ENCODE data around the gene ITM2C.

Gene ITM2C, protein sequence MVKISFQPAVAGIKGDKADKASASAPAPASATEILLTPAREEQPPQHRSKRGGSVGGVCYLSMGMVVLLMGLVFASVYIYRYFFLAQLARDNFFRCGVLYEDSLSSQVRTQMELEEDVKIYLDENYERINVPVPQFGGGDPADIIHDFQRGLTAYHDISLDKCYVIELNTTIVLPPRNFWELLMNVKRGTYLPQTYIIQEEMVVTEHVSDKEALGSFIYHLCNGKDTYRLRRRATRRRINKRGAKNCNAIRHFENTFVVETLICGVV

DNA sequence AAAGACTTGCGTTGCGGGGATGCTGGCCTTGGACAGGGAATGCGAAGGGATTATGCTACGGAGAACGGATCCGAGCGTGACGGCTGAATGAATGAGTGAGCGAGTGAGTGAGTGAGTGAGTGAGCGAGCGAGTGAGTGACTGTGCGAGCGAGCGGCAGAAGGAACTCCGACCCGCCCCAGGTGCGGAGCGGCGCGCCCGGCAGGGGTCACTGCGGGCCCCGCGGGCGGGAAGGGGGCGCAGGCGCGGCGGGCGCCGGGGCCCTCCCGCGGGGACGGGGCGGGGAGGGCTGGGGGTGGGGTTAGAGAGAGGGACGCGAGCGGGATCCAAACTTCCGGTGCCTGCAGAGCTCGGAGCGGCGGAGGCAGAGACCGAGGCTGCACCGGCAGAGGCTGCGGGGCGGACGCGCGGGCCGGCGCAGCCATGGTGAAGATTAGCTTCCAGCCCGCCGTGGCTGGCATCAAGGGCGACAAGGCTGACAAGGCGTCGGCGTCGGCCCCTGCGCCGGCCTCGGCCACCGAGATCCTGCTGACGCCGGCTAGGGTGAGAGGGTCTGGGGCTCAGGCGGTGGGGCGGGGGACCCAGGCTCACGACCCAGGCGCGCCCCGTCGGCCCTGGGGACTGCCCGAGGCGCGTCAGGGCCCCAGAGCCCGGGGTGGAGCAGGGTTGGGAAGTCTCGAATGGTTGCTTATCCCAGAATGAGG, at the start of gene ITM2C:
ITM2C (plus strand) TSS at position 338 of the 702 bp plus-strand sequence; CDS start at position 422, 84 bp downstream.
- peak within 1 kb of the TSS; percentile 86 to 90 for H3K4me3 ChIP-seq (ENCODE audit: low read length in 2 of 2)
- H3K27ac ChIP-seq (ENCODE audit: low read depth in 2 of 2, low read length in 2 of 2): peak within 1 kb of the TSS; percentile 96 to 99
- no peaks in the 10 kb centered on the region for H3K27me3 ChIP-seq (ENCODE audit: control insufficient read depth in 2 of 2, insufficient read depth in 2 of 2, low read length in 2 of 2)
- H3K9me3 ChIP-seq (ENCODE audit: control insufficient read depth in 2 of 2, low read length in 2 of 2): no peaks in the 10 kb centered on the region
- H3K4me1 ChIP-seq (ENCODE audit: control insufficient read depth in 2 of 2, insufficient read depth in 2 of 2, low read length in 2 of 2): peaks cover 40 to 41% of the 10 kb centered on the region in 2 donors
- H3K36me3 ChIP-seq (ENCODE audit: control insufficient read depth in 2 of 2, insufficient read depth in 2 of 2, low read length in 2 of 2): peaks cover 2 to 10% of the 10 kb centered on the region in 2 donors
- peak within 1 kb of the TSS; percentile 89 to 99 for H3K9ac ChIP-seq (ENCODE audit: low read depth in 1 of 2, low read length in 2 of 2)

DNA sequence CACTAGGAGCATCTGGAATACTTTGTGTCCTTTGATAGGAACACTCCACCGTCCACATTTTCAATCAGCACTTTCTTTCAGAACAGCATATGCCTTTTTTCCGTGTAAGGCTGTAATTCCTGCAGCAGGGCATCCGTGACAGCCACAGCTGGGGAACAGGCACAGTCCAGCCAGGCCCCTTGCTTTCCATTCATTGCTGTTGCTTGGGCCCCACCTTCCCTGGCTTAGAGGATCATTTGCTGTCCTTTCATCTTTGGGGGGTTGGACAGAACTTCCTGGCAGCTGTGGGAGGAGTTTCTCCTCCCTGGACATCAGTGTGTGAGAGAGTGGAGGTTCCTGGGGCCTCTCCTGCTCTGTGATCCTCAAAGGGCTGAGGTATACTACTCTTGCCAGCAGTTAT, 49.7 kb upstream of the ITM2C start:
- Histone ChIP-seq H3K27me3 (ENCODE audit: control insufficient read depth in 2 of 2, insufficient read depth in 2 of 2, low read length in 2 of 2) (no peaks in the 10 kb centered on the region), H3K4me3 (ENCODE audit: low read length in 2 of 2) (no peak overlapping the region), H3K9ac (ENCODE audit: low read depth in 1 of 2, low read length in 2 of 2) (no peak overlapping the region), H3K9me3 (ENCODE audit: control insufficient read depth in 2 of 2, low read length in 2 of 2) (no peaks in the 10 kb centered on the region), H3K27ac (ENCODE audit: low read depth in 2 of 2, low read length in 2 of 2) (no peak overlapping the region), H3K4me1 (ENCODE audit: control insufficient read depth in 2 of 2, insufficient read depth in 2 of 2, low read length in 2 of 2) (no peaks in the 10 kb centered on the region), H3K36me3 (ENCODE audit: control insufficient read depth in 2 of 2, insufficient read depth in 2 of 2, low read length in 2 of 2) (peaks cover 52 to 57% of the 10 kb centered on the region in 2 donors)

DNA sequence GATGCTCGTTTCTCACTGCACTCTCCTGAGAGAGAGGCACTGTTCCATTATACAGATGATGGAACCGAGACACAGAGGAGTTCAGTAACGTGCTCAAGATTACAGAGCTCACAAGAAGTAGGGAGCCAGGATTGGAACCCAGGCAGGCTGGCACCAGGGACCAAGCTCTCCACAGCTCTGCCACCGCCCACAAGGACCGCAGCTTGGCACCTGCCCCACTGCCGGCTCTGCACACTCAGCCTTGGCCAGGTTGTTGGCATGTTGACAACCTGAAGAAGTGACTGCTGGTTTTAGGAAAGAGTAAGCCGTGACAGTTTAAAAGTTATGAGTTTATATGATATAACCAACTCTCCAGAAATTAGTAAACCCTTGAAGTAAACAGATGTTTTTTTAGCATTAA, 48.0 kb upstream of the ITM2C start:
- Histone ChIP-seq H3K4me3 (ENCODE audit: low read length in 2 of 2) (no peak overlapping the region), H3K27ac (ENCODE audit: low read depth in 2 of 2, low read length in 2 of 2) (no peak overlapping the region), H3K9ac (ENCODE audit: low read depth in 1 of 2, low read length in 2 of 2) (no peak overlapping the region), H3K9me3 (ENCODE audit: control insufficient read depth in 2 of 2, low read length in 2 of 2) (no peaks in the 10 kb centered on the region), H3K27me3 (ENCODE audit: control insufficient read depth in 2 of 2, insufficient read depth in 2 of 2, low read length in 2 of 2) (no peaks in the 10 kb centered on the region), H3K4me1 (ENCODE audit: control insufficient read depth in 2 of 2, insufficient read depth in 2 of 2, low read length in 2 of 2) (no peaks in the 10 kb centered on the region), H3K36me3 (ENCODE audit: control insufficient read depth in 2 of 2, insufficient read depth in 2 of 2, low read length in 2 of 2) (peaks cover 47 to 53% of the 10 kb centered on the region in 2 donors)

DNA sequence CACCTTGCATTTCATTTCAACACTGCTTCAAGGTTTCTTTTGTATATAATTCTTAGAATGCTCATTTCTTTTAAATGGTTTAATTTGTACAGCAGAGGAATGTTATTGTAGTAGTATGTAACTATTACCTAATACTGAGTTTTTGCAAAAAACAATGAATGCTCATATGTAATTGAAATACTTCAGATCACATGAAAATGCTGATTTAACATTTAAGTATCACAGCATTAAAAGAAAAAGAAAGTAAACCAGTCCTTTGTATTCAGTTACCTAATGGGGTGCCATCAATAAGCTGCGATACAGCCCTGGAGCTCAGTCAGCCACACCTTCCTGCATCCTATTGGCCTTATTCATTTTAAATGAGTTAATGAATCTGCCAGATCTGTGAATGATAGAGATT, 45.3 kb upstream of the ITM2C start:
- Histone ChIP-seq H3K4me3 (ENCODE audit: low read length in 2 of 2) (no peak overlapping the region), H3K36me3 (ENCODE audit: control insufficient read depth in 2 of 2, insufficient read depth in 2 of 2, low read length in 2 of 2) (peaks cover 33 to 38% of the 10 kb centered on the region in 2 donors), H3K9ac (ENCODE audit: low read depth in 1 of 2, low read length in 2 of 2) (no peak overlapping the region), H3K27me3 (ENCODE audit: control insufficient read depth in 2 of 2, insufficient read depth in 2 of 2, low read length in 2 of 2) (no peaks in the 10 kb centered on the region), H3K27ac (ENCODE audit: low read depth in 2 of 2, low read length in 2 of 2) (no peak overlapping the region), H3K9me3 (ENCODE audit: control insufficient read depth in 2 of 2, low read length in 2 of 2) (no peaks in the 10 kb centered on the region), H3K4me1 (ENCODE audit: control insufficient read depth in 2 of 2, insufficient read depth in 2 of 2, low read length in 2 of 2) (peaks cover 0 to 2% of the 10 kb centered on the region in 2 donors)

DNA sequence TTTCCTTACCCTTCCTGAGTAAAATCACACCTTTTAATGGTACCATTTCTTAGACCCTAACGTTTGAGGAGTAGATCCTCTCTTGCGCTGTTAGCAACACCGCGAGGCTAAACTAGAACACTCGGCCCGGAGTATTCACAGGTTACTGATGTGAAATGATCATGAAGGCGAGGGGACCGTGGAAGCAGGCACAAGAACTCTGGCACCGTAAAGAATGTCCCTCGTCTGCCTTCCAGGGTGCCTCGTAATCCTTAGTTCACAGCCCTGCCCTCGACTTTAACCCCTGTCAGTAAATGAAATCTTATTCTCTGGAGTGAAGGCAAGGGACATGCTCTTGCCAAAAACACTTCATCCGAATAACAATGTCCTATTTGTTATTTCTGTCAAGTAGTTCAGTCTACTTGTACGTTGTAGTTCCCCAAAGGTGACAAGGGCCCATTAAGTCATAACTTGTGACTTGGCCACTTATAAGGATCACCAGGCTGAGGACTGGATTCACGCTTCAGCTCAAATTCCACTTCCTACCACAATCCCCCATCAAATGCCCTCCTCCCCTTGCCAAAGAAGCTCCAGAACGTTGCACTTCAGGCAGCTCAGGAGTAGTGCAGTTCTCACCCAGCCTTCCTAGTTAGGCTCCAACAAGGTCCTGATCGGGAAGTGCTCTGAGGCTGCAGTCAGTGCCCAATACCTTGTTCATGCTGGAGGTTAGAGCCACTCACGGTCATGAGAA, 43.3 kb upstream of the ITM2C start:
- H3K27me3 ChIP-seq (ENCODE audit: control insufficient read depth in 2 of 2, insufficient read depth in 2 of 2, low read length in 2 of 2): peaks cover 0 to 3% of the 10 kb centered on the region in 2 donors

DNA sequence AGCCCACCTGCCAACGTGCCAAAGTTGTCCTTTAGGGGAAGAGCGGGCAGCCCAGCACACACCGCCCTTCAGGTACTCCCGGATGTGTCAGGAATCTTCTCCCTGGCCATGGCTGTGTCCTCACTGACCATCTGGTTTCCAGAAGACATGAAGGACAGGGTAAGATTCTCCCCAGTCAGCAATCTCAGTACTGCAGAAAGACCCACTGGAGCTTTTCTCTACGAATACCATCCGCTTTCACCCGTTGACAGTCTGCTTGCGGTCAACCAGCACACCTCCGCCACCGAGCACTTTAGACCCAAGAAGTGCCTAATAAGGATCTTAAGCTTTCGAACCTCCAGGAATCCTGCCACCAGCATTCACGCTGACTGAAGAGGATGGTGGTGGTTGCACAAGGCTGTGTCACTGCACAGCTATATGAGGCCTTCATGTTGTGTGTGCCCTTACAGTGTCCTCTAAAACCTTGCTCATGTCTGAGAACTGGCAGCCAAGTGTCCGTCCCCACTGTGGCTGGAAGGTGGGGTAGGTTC, 42.7 kb upstream of the ITM2C start:
- Histone ChIP-seq H3K36me3 (ENCODE audit: control insufficient read depth in 2 of 2, insufficient read depth in 2 of 2, low read length in 2 of 2) (peaks cover 24 to 26% of the 10 kb centered on the region in 2 donors), H3K27me3 (ENCODE audit: control insufficient read depth in 2 of 2, insufficient read depth in 2 of 2, low read length in 2 of 2) (peaks cover 0 to 5% of the 10 kb centered on the region in 2 donors), H3K27ac (ENCODE audit: low read depth in 2 of 2, low read length in 2 of 2) (no peak overlapping the region), H3K9ac (ENCODE audit: low read depth in 1 of 2, low read length in 2 of 2) (no peak overlapping the region), H3K9me3 (ENCODE audit: control insufficient read depth in 2 of 2, low read length in 2 of 2) (no peaks in the 10 kb centered on the region), H3K4me3 (ENCODE audit: low read length in 2 of 2) (no peak overlapping the region), H3K4me1 (ENCODE audit: control insufficient read depth in 2 of 2, insufficient read depth in 2 of 2, low read length in 2 of 2) (peaks cover 0 to 3% of the 10 kb centered on the region in 2 donors)

More for the DNA sequence above, 43.3 kb upstream of the ITM2C start:
- Histone ChIP-seq H3K4me1 (ENCODE audit: control insufficient read depth in 2 of 2, insufficient read depth in 2 of 2, low read length in 2 of 2) (peaks cover 0 to 3% of the 10 kb centered on the region in 2 donors), H3K9ac (ENCODE audit: low read depth in 1 of 2, low read length in 2 of 2) (no peak overlapping the region), H3K36me3 (ENCODE audit: control insufficient read depth in 2 of 2, insufficient read depth in 2 of 2, low read length in 2 of 2) (peaks cover 29 to 30% of the 10 kb centered on the region in 2 donors), H3K9me3 (ENCODE audit: control insufficient read depth in 2 of 2, low read length in 2 of 2) (no peaks in the 10 kb centered on the region), H3K4me3 (ENCODE audit: low read length in 2 of 2) (no peak overlapping the region), H3K27ac (ENCODE audit: low read depth in 2 of 2, low read length in 2 of 2) (no peak overlapping the region)

DNA sequence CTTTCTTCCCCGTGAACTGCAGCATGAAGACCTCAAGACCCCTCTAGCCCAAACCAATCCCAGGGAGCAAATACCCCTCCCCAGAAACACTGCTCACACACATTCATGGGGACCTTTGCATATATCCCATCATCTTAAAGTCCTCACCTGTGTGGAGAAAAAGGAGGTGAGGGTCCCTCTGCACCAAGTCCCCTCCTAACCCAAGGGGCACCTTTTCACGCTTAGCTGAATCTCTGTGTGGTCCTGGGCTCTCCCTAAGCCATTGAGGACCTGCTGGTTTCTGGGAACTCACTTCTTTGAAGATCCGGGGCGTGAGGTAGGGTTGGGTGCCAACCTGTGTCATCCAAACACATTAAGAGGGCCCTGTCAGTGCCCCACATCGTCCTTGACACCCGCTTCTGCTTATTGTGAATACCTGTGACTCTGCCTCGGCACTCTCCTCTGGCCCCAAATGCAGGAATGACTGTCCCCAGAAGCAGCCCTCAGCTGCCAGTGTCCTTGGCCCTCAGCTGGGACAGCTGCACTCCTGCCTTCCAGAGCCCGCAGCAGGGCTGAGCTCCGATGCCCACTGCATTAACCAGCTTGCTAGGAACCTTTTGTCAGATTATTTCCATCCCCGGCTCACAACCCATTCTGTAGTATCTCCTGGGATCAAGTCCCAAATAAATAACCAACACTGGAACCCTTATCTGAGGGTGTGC, 41.3 kb upstream of the ITM2C start:
- Histone ChIP-seq H3K4me3 (ENCODE audit: low read length in 2 of 2) (no peak overlapping the region), H3K27ac (ENCODE audit: low read depth in 2 of 2, low read length in 2 of 2) (no peak overlapping the region), H3K4me1 (ENCODE audit: control insufficient read depth in 2 of 2, insufficient read depth in 2 of 2, low read length in 2 of 2) (peaks cover 2 to 6% of the 10 kb centered on the region in 2 donors), H3K36me3 (ENCODE audit: control insufficient read depth in 2 of 2, insufficient read depth in 2 of 2, low read length in 2 of 2) (peaks cover 15 to 18% of the 10 kb centered on the region in 2 donors), H3K9me3 (ENCODE audit: control insufficient read depth in 2 of 2, low read length in 2 of 2) (no peaks in the 10 kb centered on the region), H3K9ac (ENCODE audit: low read depth in 1 of 2, low read length in 2 of 2) (no peak overlapping the region), H3K27me3 (ENCODE audit: control insufficient read depth in 2 of 2, insufficient read depth in 2 of 2, low read length in 2 of 2) (peaks cover 3 to 9% of the 10 kb centered on the region in 2 donors)

DNA sequence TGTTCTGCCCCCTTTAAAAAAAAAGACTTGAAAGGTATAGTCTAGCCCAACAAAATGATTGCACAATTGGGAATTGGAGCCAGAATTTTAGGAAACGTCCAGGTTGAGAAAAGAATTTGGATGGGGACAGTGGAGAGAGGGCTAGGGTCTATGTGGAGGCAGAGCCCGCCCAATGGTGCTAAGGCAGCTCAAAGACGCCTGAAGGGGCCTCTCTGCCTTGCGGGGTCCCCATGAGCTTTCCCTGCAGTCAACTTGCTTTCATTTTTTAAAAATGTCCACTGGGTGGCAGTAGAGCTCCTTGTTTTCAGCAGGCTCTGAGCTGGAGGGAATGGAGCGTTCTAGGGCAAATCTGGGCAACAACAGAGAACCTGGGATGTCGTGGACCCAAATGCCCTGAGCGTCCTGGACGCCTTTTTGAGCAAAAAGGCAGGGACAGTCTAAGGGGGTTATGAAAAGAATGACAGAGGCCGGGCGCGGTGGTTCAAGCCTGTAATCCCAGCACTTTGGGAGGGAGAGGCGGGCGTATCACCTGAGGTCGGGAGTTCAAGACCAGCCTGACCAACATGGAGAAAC, 40.2 kb upstream of the ITM2C start:
- H3K9ac ChIP-seq (ENCODE audit: low read depth in 1 of 2, low read length in 2 of 2): peak overlapping the region in 1 of 2 donors; percentile 60
- H3K4me1 ChIP-seq (ENCODE audit: control insufficient read depth in 2 of 2, insufficient read depth in 2 of 2, low read length in 2 of 2): peaks cover 2 to 6% of the 10 kb centered on the region in 2 donors
- H3K36me3 ChIP-seq (ENCODE audit: control insufficient read depth in 2 of 2, insufficient read depth in 2 of 2, low read length in 2 of 2): peaks cover 6 to 11% of the 10 kb centered on the region in 2 donors
- H3K27me3 ChIP-seq (ENCODE audit: control insufficient read depth in 2 of 2, insufficient read depth in 2 of 2, low read length in 2 of 2): peaks cover 3 to 9% of the 10 kb centered on the region in 2 donors
- no peaks in the 10 kb centered on the region for H3K9me3 ChIP-seq (ENCODE audit: control insufficient read depth in 2 of 2, low read length in 2 of 2)
- peak overlapping the region; percentile 38 to 63 for H3K4me3 ChIP-seq (ENCODE audit: low read length in 2 of 2)
- no peak overlapping the region for H3K27ac ChIP-seq (ENCODE audit: low read depth in 2 of 2, low read length in 2 of 2)

DNA sequence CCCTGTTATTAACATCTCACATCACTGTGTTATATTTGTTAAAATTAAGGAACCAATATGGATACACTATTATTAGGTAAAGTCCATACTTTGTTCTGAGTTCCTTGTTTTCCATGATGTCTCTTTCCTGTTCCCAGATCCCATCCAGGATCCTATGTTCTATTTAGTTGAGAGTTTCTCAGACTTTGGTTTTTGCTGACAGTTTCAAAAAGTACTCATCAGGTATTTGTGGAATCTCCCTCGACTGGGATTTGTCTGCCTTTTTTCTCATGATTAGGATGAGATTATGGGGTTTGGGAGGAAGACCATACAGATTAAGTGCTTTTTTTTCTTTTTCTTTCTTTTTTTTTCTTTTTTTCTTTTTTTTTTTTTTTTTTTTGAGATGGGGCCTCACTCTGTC, 39.4 kb upstream of the ITM2C start:
- Histone ChIP-seq H3K27ac (ENCODE audit: low read depth in 2 of 2, low read length in 2 of 2) (no peak overlapping the region), H3K4me1 (ENCODE audit: control insufficient read depth in 2 of 2, insufficient read depth in 2 of 2, low read length in 2 of 2) (peaks cover 2 to 6% of the 10 kb centered on the region in 2 donors), H3K4me3 (ENCODE audit: low read length in 2 of 2) (no peak overlapping the region), H3K27me3 (ENCODE audit: control insufficient read depth in 2 of 2, insufficient read depth in 2 of 2, low read length in 2 of 2) (peaks cover 3 to 9% of the 10 kb centered on the region in 2 donors), H3K9me3 (ENCODE audit: control insufficient read depth in 2 of 2, low read length in 2 of 2) (peaks cover 0 to 2% of the 10 kb centered on the region in 2 donors), H3K9ac (ENCODE audit: low read depth in 1 of 2, low read length in 2 of 2) (no peak overlapping the region), H3K36me3 (ENCODE audit: control insufficient read depth in 2 of 2, insufficient read depth in 2 of 2, low read length in 2 of 2) (peaks cover 4 to 11% of the 10 kb centered on the region in 2 donors)
